CD4-positive, alpha-beta T cell treated with Interleukin-17A for 1 hour (primary cell): ENCODE results near the gene STYXL2.

Experiments
- DNase-seq: peaks from one replicate; pipeline ENCODE4 v3.0.0-alpha.2; 2020

Gene STYXL2

GRCh38 chr1:167081594-167082156, 12.2 kb upstream of the STYXL2 start:
- DNase-seq: no peak

- DNase-seq: no peak
These were observed 11.3 kb upstream of the STYXL2 start for GRCh38 chr1:167082511-167083027.

GRCh38 chr1:167083066-167083665, 10.7 kb upstream of the STYXL2 start:
- no peak for DNase-seq

GRCh38 chr1:167083871-167084270, 10.0 kb upstream of the STYXL2 start:
- no peak for DNase-seq

- no peak for DNase-seq
These were observed 9.1 kb upstream of the STYXL2 start for GRCh38 chr1:167084757-167085156.

DNA sequence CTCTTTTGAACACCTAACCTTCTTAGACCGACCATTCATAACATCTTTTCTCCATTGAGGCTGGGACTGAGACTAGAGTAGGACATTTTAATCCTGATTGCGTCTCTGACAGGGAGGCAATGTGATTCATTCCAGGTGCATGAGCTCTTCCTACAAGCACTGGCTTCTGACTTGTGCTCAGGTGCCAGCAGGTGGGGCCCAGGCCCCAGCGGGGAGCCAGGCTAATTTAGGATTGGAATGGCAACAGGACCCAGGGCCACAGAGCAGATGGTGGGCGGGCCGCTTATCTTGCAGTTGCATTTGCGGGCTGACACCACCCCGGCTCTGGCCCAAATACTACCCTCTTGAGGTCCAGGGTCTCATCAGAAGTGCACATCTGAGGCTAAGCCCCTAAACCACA, 7.8 kb upstream of the STYXL2 start:
- no peak for DNase-seq

- no peak for DNase-seq
These were observed 7.1 kb upstream of the STYXL2 start for GRCh38 chr1:167086768-167087167.

DNA sequence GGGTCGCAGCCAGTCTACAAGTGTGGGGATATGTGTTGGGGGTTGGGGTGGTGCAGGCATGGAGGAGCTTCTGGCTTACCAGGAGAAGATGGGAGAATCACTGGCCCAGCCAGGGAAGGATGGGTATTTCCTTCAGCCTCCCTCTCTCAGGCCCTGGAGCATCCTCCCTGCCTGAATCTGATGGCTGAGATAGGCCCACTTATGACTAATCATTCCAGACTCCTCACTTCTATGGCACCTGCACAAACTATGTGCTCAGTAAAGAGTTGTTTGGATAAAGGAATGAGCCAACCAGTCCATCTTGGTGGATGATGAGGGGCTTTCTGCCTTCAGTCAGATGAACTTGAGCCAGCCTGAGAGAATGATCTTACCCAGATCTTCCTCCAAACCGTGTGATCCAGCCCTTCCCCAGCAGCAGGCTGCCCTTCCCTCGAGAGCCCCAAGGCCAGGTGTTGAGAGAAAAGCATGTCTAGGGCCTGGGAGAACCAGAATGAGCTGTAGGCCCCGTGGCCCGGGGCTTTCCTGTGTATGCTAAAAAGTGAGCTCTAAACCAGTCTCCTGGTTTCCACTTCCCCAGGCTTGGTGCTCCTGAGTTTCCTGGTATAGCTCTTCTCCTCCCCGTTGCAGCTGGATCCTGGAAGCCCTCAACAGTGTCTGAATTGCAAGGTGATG, 5.0 kb upstream of the STYXL2 start:
- no peak for DNase-seq

- no peak for DNase-seq
These were observed 3.9 kb upstream of the STYXL2 start for GRCh38 chr1:167089939-167090313.

DNA sequence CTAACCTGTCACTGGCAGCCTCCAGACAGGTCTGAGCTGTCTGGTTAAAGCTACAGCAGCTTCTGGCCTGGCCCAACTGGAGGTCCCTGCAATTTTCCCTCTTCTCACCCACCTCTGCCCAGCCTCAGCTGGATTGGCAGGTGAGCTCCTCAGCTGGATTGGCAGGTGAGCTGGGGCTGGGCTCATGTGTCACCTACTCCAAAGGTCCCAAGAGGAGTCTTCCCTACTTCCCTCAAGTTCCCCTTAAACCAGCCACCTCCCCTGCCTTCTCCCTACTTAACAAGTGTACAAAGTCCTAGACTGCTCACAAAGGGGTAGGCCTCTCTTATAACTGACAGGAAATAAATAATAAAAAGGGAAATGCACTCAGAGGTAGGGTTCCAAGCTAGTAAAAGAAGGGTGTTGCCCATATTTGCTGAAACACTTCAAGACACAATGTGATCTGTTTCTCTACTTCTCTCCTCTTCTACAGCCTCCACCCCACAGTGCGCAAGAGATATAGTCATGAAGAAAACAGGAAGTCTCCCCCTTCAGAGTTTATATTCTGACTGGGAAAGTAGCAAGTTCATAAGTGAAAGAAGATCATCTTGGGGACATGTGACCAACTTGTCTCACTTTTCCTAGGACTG, 3.4 kb upstream of the STYXL2 start, which contains the start of gene GPA33:
Gene GPA33, minus strand, starts transcription at position 64 of the 629 bp plus-strand sequence. CDS start 90 bp downstream, outside the sequence.
- DNase-seq: peak; percentile 62

DNA sequence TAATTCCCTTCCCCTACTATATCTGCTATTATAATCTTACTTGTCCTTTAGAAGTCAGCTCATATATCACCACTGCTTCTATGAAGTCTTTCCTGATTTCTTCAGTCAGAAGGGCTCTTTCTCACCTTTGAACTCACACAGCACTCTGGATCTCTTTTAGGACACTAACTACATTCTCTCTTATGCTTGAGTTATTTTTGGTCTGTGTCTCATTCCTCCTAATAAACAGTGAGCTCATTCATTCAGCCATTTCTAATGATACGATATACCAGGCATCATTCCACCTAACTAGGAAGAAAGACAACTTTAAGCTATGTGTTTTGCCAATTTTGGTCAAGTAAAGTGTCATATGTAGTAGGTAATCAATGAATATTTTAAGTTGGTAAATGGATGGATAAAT, 1.2 kb upstream of the STYXL2 start:
- no peak for DNase-seq

DNA sequence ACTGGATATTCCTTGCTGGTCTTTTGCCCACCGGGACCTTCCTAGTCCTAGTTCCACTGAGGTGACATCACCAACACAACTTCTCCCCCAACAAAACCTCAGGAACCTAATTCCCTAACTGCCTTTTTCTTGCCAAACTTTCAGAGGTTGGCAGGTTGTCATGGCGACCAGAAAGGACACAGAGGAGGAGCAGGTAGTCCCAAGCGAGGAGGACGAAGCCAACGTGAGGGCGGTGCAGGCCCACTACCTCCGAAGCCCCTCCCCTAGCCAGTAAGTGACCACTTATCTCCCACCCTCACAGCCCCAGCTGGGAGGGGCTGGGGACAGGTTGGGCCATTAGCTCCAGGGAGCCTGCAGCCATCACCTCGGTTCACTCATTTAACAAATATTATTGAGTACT, 815 bp downstream of the STYXL2 start:
- DNase-seq: no peak

DNA sequence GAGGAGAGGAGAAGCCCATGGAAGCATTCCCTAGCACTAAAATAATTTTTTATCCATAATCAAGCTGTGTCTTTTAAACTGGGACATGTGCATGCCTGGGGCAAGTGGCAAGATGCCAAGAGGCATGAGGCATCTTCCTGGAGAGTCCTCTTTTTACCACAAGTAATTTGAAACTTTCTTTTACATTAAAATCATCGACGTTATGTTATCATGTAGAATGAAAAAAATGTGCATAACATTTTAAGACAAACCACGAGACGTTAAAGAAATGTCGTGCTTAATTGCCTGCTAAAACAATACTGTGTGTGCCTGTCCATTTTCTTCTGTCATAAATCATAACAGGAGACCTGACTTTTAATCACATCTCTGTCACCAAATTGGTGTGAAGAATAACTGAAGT, 1.5 kb downstream of the STYXL2 start:
- no peak for DNase-seq

DNA sequence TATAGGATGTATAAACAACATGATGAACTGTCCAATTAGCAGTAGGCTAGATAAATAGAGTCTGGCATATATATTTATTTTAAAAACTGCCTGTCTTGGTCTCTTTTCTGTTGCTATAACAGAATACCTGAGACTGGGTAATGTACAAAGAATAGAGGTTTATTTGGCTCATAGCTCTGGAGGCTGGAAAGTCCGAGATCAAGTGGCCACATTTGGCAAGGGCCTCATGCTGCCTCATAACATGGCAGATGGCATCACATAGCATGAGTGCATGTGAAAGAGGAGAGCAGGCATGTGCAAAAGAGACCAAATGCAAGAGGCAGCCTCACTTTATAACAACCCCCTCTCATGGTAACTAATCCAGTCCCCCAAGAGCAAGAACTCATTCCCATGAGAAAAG, 6.0 kb downstream of the STYXL2 start:
- no peak for DNase-seq

DNA sequence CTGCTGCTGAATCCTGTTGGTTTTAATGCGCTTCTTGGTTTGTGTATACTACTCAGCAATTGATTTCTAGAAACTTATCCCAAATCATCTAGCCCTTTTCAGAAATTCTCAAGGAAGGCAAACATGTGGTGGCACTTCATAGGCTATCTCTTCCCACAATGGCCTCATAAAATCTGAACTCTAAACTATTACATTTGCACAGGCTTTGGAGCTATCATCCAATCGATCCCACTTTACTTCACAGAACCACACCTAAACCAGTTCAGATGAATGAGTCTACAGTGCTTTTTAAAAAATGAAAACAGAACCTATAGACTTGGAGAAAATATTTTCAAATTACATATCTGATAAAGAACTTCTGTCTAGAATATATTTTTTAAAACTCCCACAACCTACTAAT, 6.9 kb downstream of the STYXL2 start:
- DNase-seq: no peak

- no peak for DNase-seq
These were observed 7.9 kb downstream of the STYXL2 start for GRCh38 chr1:167101754-167102153.

GRCh38 chr1:167102906-167103573, 9.2 kb downstream of the STYXL2 start:
- DNase-seq: no peak

GRCh38 chr1:167104256-167104633, 10.4 kb downstream of the STYXL2 start:
- no peak for DNase-seq

GRCh38 chr1:167105271-167106118, 11.6 kb downstream of the STYXL2 start:
- DNase-seq: no peak

DNA sequence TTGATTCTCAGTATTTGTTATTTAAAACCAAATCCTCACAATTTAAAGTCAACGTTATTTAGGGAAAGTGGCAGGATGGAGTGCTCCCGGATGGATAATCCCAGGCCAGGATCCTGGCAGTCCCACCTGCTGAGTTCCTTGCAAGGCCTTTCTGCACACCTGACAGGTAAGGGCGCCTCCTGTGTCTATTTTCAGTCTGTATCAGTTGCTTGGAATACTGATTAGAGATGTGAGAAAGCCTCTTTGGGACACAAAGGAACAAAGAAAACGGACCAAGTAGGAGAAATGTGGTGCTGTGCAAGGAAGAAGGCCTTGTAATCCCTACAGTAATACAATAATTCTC, 12.2 kb downstream of the STYXL2 start:
- DNase-seq: no peak

DNA sequence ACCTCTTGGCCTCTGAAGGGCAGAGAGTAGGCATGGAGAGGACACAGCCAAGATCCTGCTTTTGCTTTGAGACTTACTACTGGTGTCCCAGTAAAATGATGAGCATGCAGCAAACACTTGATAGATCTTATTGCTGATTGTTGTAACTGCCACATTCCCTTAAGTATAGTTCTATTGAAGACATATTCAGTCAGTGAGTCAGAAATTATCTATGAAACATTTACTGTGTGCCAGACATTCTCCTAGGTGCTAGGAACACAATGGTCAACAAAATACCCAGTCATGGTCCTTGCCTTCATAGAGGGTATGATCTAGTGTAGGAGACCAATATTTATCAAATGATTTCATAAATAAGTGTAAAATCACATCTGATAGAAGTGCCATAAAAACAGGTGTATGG, 13.6 kb downstream of the STYXL2 start:
- DNase-seq: no peak

DNA sequence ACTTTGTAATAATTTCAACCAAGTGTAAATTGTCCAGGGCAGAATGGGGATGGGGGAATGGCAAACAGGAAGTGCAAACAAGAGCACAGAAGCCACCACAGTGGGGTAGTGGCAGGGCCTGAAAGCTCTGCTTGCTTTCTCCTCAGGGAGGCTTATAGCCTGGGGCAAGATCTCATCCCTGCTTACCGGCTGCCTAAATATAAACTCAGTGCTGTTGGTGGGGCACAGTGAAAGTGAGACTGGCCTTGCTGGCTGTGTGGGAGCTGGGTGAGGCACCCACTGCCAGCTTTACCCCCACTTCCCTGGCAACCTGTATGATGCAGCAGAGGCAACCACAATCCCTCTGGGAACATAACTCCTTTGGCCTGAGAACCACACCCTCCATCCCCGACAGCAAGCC, 15.2 kb downstream of the STYXL2 start:
- DNase-seq: no peak

GRCh38 chr1:167110586-167110985, 16.7 kb downstream of the STYXL2 start:
- peak; percentile 47 for DNase-seq
